ENCODE measurements around the gene CNTN5.

DNA sequence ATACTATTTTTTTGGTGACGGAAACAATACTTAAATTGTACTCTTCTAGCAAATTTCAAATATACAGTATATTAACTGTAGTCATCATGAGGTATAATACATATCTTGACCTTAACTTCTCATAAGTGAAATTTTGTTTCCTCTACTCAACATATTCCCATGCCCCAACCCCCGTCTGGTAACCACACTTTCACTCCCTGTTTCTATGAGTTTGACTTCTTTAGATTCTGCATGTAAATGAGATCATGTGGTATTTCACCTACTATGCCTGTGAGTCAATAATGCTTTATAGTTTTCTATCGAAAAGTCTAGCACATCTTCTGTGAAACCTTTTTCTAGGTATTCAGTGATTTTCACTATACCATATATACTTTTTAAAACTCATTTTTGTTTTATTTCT is 663.2 kb downstream of the CNTN5 start:
- TF ChIP-seq EZH2 (IDR thresholded peaks at IDR 0.05; ENCODE audit: low read length), result no peak
- TF ChIP-seq, protein P1, sequence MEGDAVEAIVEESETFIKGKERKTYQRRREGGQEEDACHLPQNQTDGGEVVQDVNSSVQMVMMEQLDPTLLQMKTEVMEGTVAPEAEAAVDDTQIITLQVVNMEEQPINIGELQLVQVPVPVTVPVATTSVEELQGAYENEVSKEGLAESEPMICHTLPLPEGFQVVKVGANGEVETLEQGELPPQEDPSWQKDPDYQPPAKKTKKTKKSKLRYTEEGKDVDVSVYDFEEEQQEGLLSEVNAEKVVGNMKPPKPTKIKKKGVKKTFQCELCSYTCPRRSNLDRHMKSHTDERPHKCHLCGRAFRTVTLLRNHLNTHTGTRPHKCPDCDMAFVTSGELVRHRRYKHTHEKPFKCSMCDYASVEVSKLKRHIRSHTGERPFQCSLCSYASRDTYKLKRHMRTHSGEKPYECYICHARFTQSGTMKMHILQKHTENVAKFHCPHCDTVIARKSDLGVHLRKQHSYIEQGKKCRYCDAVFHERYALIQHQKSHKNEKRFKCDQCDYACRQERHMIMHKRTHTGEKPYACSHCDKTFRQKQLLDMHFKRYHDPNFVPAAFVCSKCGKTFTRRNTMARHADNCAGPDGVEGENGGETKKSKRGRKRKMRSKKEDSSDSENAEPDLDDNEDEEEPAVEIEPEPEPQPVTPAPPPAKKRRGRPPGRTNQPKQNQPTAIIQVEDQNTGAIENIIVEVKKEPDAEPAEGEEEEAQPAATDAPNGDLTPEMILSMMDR (optimal IDR thresholded peaks at IDR 0.05 in 1 of 3, IDR thresholded peaks at IDR 0.05 in 1 of 3, conservative IDR thresholded peaks at IDR 0.05 in 1 of 3; ENCODE audit: extremely low read depth in 1 of 3, insufficient read depth in 2 of 3, low read length in 3 of 3), result no peak
